Keratinocyte (primary cell): ENCODE measurements around the gene TRMT61A. TPM values are rescaled to one million over a fixed set of nuclear protein-coding genes. Genes with fewer than 3 reads are reported as not detected.

Experiments used
- DNase-seq: peaks from one replicate; pipeline ENCODE4 v3.0.0-alpha.2; 2011; ENCODE audit warnings: low read depth, missing footprints, low spot score
- FAIRE-seq: peaks from 2 replicates; lab custom pipeline; 2011; peaks lifted over from hg19 to GRCh38; lab: Jason Lieb, UNC
- H2AFZ ChIP-seq: 2 replicates; pipeline ENCODE4 v1.6.0; 2012; ENCODE audit warnings: low read length, control low read depth, inconsistent platforms; ENCODE audit not compliant: control insufficient read depth
- H3K27ac ChIP-seq: 2 replicates; pipeline ENCODE4 v1.5.1; 2011; ENCODE audit warnings: low read length; ENCODE audit not compliant: control insufficient read depth, insufficient read depth
- H3K27me3 ChIP-seq: 3 replicates; pipeline ENCODE4 v1.6.0; 2011; ENCODE audit warnings: low read length; ENCODE audit not compliant: control insufficient read depth, insufficient read depth; ENCODE audit errors: extremely low read depth
- H3K36me3 ChIP-seq, 2 experiments: 2 replicates in 1 of 2; 3 replicates in 1 of 2; pipeline ENCODE4 v1.5.1; 2011; ENCODE audit warnings: low read length in 2 of 2, mild to moderate bottlenecking in 1 of 2; ENCODE audit not compliant: control insufficient read depth in 2 of 2, insufficient read depth in 2 of 2; ENCODE audit errors: extremely low read depth in 1 of 2
- H3K4me1 ChIP-seq: 3 replicates; pipeline ENCODE4 v1.5.1; 2011; ENCODE audit warnings: low read length; ENCODE audit not compliant: control insufficient read depth, insufficient read depth; ENCODE audit errors: extremely low read depth
- H3K4me2 ChIP-seq: 3 replicates; pipeline ENCODE4 v1.6.0; 2011; ENCODE audit warnings: low read depth, low read length; ENCODE audit not compliant: control insufficient read depth, insufficient read depth; ENCODE audit errors: extremely low read depth
- H3K4me3 ChIP-seq, 3 experiments: fragments of 200-600 bp in 1 of 3; sonication (generic) in 1 of 3; 2 replicates in 2 of 3; 3 replicates in 1 of 3; pipeline ENCODE4 v1.5.1; 2011 to 2016; ENCODE audit warnings: low read length in 3 of 3, mild to moderate bottlenecking in 3 of 3, control low read depth in 2 of 3, inconsistent platforms in 1 of 3, low read depth in 1 of 3, mixed read lengths in 1 of 3, mixed run types in 1 of 3, moderate library complexity in 1 of 3; ENCODE audit not compliant: control insufficient read depth in 2 of 3, insufficient read depth in 2 of 3; ENCODE audit errors: extremely low read depth in 1 of 3
- H3K79me2 ChIP-seq: 2 replicates; pipeline ENCODE4 v1.6.0; 2012; ENCODE audit warnings: low read length; ENCODE audit not compliant: control insufficient read depth, insufficient read depth
- H3K9ac ChIP-seq: 3 replicates; pipeline ENCODE4 v1.6.0; 2011; ENCODE audit warnings: low read length; ENCODE audit not compliant: control insufficient read depth, insufficient read depth; ENCODE audit errors: extremely low read depth
- H3K9me1 ChIP-seq: 3 replicates; pipeline ENCODE4 v1.6.0; 2011; ENCODE audit warnings: low read length; ENCODE audit not compliant: control insufficient read depth, insufficient read depth; ENCODE audit errors: extremely low read depth
- H3K9me3 ChIP-seq: 2 replicates; pipeline ENCODE4 v1.5.1; 2012; ENCODE audit warnings: low read depth, low read length; ENCODE audit not compliant: control insufficient read depth
- H4K20me1 ChIP-seq: 3 replicates; pipeline ENCODE4 v1.6.0; 2011; ENCODE audit warnings: low read length; ENCODE audit not compliant: control insufficient read depth, insufficient read depth; ENCODE audit errors: extremely low read depth
- EZH2 ChIP-seq: IDR thresholded peaks from one replicate; pipeline ENCODE4 v1.6.1; 2012; ENCODE audit warnings: inconsistent platforms, mild to moderate bottlenecking, low read length, moderate library complexity
- dilution Hi-C: fragments of 300-500 bp; cut with MboI; formaldehyde crosslinking; loops from one replicate; pipeline ENCODE4 v1.7.0; 2020; ENCODE audit warnings: low sequenced_read_pairs; ENCODE audit not compliant: extremely low pct_ligation_motif_present
- polyA plus RNA-seq, 5 experiments: library from polyadenylated mRNA; depleted of rRNA in 3 of 5; stranded (reverse) in 3 of 5; stranded (forward) in 1 of 5; unstranded in 1 of 5; fragments of >200 nt; gene quantifications; 1 replicate in 1 of 5; 2 replicates in 3 of 5; 3 replicates in 1 of 5; pipeline versions ENCODE4 v1.2.1 to v1.2.3, GENCODE V29; 2011 to 2012; ENCODE audit warnings: missing spikeins in 2 of 5, low read depth in 1 of 5, low replicate concordance in 1 of 5
- TF ChIP-seq, protein P1 (sequence below), 3 experiments: IDR thresholded peaks in 1 of 3; conservative IDR thresholded peaks in 1 of 3; optimal IDR thresholded peaks in 1 of 3; 2 replicates in 2 of 3; 3 replicates in 1 of 3; pipeline versions ENCODE3 to v1.5.1; 2011; ENCODE audit warnings: low read length in 3 of 3, mild to moderate bottlenecking in 3 of 3, moderate library complexity in 2 of 3, control low read depth in 1 of 3, inconsistent platforms in 1 of 3; ENCODE audit not compliant: insufficient read depth in 2 of 3; ENCODE audit errors: extremely low read depth in 1 of 3

The TRMT61A gene
- polyA plus RNA-seq, 1 donor (not counting 4 experiments of a cell fraction or from before 2014, with no cell fraction given) = 4.4 TPM

DNA sequence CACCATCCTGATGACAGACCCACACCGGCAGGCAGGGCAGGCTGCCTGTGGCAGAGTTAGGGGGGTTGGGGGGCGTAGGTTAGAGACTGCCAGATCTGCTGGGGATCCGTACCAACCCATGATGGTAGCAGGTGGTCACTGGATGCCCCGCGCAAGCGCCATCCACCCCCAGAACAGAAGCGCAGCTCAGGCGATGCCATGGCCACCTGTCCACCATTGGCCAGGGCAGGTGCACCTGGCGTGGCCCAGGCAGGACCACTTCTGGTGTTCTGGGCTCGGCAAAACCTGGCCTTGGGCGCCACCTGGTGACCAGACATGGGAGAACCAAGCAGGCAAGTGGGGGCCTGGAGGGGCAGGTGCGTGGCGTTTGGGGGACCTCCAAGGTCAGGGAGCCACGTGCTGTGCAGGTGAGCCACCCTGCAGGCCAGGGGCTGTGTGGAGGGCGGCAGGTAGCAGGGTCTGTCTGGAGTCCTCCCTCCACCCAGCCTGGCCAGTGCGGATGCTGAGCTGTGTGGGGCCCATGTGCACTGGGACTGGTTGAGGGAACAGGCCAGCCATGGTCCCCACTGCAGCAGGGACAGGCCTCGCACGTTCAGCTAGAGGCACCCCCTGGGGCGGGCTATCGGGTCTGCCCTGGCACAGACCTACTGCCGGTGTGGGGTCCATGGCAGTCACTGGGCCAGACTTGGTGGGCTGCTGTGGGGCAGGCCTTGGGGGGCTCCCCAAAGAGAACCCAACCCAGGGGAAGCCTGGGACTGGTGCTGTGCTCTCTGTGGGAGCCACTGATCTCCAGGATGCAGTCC, 17.9 kb downstream of the TRMT61A start:
- dilution Hi-C loops = no loop called here
- Histone ChIP-seq H3K79me2 (no peaks in the 10 kb centered on the region), H3K27ac (no peak overlapping the region), H3K27me3 (no peaks in the 10 kb centered on the region), H3K9me3 (no peaks in the 10 kb centered on the region), H3K9ac (no peak overlapping the region), H3K4me2 (no peak overlapping the region), H2AFZ (no peak overlapping the region), H3K4me3 (no peak overlapping the region), H3K9me1 (peaks cover 2% of the 10 kb centered on the region), H3K4me1 (peaks cover 14% of the 10 kb centered on the region), H4K20me1 (peaks cover 7% of the 10 kb centered on the region), H3K36me3 (no peaks in the 10 kb centered on the region)
- no peak for TF ChIP-seq EZH2
- TF ChIP-seq, protein P1, sequence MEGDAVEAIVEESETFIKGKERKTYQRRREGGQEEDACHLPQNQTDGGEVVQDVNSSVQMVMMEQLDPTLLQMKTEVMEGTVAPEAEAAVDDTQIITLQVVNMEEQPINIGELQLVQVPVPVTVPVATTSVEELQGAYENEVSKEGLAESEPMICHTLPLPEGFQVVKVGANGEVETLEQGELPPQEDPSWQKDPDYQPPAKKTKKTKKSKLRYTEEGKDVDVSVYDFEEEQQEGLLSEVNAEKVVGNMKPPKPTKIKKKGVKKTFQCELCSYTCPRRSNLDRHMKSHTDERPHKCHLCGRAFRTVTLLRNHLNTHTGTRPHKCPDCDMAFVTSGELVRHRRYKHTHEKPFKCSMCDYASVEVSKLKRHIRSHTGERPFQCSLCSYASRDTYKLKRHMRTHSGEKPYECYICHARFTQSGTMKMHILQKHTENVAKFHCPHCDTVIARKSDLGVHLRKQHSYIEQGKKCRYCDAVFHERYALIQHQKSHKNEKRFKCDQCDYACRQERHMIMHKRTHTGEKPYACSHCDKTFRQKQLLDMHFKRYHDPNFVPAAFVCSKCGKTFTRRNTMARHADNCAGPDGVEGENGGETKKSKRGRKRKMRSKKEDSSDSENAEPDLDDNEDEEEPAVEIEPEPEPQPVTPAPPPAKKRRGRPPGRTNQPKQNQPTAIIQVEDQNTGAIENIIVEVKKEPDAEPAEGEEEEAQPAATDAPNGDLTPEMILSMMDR (optimal IDR thresholded peaks at IDR 0.05 in 1 of 3, IDR thresholded peaks at IDR 0.05 in 1 of 3, conservative IDR thresholded peaks at IDR 0.05 in 1 of 3; ENCODE audit: extremely low read depth in 1 of 3, insufficient read depth in 2 of 3, low read length in 3 of 3) = peak in 2 of 3 experiments; percentile 77 to 80
- DNase-seq (no peak), FAIRE-seq (no peak)

DNA sequence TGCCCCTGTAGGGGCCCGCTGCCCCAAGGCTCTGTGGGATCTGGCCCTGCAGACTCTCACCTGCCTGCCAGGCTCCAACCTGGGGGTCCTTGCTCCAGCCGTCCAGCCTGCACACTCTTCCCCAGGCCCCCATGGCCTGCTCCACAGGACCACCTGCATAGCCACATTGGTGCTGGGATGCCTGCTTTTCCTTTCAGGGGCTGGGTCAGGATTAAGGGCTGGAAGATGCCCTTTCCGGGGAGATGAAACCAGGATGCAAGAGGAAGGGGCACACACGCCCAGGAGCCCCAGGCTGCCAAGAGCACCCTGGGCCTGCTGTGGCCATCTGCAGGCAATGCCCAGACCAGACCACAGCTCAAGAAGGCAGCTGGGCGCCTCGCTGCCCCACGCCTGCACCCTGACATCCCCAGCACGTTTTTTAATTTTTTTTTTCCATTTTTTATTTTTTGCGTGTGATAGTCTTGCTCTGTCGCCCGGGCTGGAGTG, 18.5 kb downstream of the TRMT61A start:
- no peak for TF ChIP-seq EZH2
- TF ChIP-seq, protein P1 (optimal IDR thresholded peaks at IDR 0.05 in 1 of 3, IDR thresholded peaks at IDR 0.05 in 1 of 3, conservative IDR thresholded peaks at IDR 0.05 in 1 of 3; ENCODE audit: extremely low read depth in 1 of 3, insufficient read depth in 2 of 3, low read length in 3 of 3) = no peak
- FAIRE-seq (no peak), DNase-seq (no peak)
- Histone ChIP-seq H4K20me1 (peaks cover 7% of the 10 kb centered on the region), H3K36me3 (no peaks in the 10 kb centered on the region), H3K79me2 (no peaks in the 10 kb centered on the region), H3K27me3 (no peaks in the 10 kb centered on the region), H3K9me3 (no peaks in the 10 kb centered on the region), H3K9ac (no peak overlapping the region), H3K4me2 (no peak overlapping the region), H3K4me1 (peaks cover 16% of the 10 kb centered on the region), H3K4me3 (no peak overlapping the region), H3K27ac (no peak overlapping the region), H3K9me1 (peaks cover 8% of the 10 kb centered on the region), H2AFZ (no peak overlapping the region)
- dilution Hi-C loops = no loop called here
